ENCODE data around the gene IFNL4.

IFNL4 gene

DNA sequence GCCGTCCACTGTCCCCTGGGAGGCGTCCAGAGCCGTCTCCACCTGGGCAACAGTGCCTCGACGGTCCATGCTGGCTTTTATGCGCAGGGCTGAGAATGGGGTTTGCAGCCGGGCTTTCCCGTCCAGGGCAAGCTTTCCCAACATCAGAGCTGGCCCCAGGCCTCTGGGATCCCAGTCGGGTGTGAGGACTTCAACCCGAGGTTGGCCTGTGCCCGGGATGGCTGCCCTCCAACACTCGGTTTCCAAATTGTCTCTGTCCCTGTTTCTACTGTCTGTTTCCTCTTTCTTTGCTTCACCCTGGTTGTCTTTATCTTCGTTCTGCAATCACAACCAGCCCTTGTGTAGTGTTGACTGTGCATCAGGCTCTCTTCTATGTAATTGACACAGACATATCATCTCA, at the start of gene IFNL4:
Gene IFNL4, minus strand, starts transcription at position 51 of the 400 bp plus-strand sequence.
- H3K9ac ChIP-seq (ENCODE audit: low read depth in 1 of 2, low read length in 2 of 2), result no peak within 1 kb of the TSS

DNA sequence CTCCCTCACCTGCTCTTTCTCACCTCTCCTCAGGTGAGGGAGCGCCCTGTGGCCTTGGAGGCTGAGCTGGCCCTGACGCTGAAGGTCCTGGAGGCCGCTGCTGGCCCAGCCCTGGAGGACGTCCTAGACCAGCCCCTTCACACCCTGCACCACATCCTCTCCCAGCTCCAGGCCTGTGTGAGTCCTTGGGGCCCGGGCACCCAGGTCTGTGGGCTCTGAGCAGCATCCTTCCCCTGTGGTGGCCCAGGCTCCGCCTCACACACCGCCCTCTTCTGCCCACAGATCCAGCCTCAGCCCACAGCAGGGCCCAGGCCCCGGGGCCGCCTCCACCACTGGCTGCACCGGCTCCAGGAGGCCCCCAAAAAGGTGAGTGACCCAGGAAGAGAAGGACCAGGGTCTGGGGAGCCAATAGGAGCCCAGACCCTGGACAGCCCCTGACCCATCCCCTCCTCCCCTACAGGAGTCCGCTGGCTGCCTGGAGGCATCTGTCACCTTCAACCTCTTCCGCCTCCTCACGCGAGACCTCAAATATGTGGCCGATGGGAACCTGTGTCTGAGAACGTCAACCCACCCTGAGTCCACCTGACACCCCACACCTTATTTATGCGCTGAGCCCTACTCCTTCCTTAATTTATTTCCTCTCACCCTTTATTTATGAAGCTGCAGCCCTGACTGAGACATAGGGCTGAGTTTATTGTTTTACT, 49.4 kb upstream of the IFNL4 start:
- Histone ChIP-seq H3K27me3 (ENCODE audit: control insufficient read depth in 2 of 2, insufficient read depth in 2 of 2, low read length in 2 of 2) (peaks cover 0 to 2% of the 10 kb centered on the region in 2 donors), H3K4me1 (ENCODE audit: control insufficient read depth in 2 of 2, insufficient read depth in 2 of 2, low read length in 2 of 2) (no peaks in the 10 kb centered on the region), H3K36me3 (ENCODE audit: control insufficient read depth in 2 of 2, insufficient read depth in 2 of 2, low read length in 2 of 2) (no peaks in the 10 kb centered on the region), H3K27ac (ENCODE audit: low read depth in 2 of 2, low read length in 2 of 2) (no peak overlapping the region), H3K4me3 (ENCODE audit: low read length in 2 of 2) (no peak overlapping the region), H3K9ac (ENCODE audit: low read depth in 1 of 2, low read length in 2 of 2) (no peak overlapping the region), H3K9me3 (ENCODE audit: control insufficient read depth in 2 of 2, low read length in 2 of 2) (no peaks in the 10 kb centered on the region)

More for the DNA sequence above, at the start of gene IFNL4:
- H3K36me3 ChIP-seq (ENCODE audit: control insufficient read depth in 2 of 2, insufficient read depth in 2 of 2, low read length in 2 of 2), result no peaks in the 10 kb centered on the region
- no peaks in the 10 kb centered on the region for H3K9me3 ChIP-seq (ENCODE audit: control insufficient read depth in 2 of 2, low read length in 2 of 2)
- H3K27ac ChIP-seq (ENCODE audit: low read depth in 2 of 2, low read length in 2 of 2), result no peak within 1 kb of the TSS
- peaks cover 6 to 17% of the 10 kb centered on the region in 2 donors for H3K27me3 ChIP-seq (ENCODE audit: control insufficient read depth in 2 of 2, insufficient read depth in 2 of 2, low read length in 2 of 2)
- H3K4me3 ChIP-seq (ENCODE audit: low read length in 2 of 2), result no peak within 1 kb of the TSS
- H3K4me1 ChIP-seq (ENCODE audit: control insufficient read depth in 2 of 2, insufficient read depth in 2 of 2, low read length in 2 of 2), result no peaks in the 10 kb centered on the region

GRCh38 chr19:39296906-39297305, 48.2 kb upstream of the IFNL4 start:
- Histone ChIP-seq H3K36me3 (ENCODE audit: control insufficient read depth in 2 of 2, insufficient read depth in 2 of 2, low read length in 2 of 2) (no peaks in the 10 kb centered on the region), H3K4me3 (ENCODE audit: low read length in 2 of 2) (no peak overlapping the region), H3K9me3 (ENCODE audit: control insufficient read depth in 2 of 2, low read length in 2 of 2) (no peaks in the 10 kb centered on the region), H3K27ac (ENCODE audit: low read depth in 2 of 2, low read length in 2 of 2) (no peak overlapping the region), H3K4me1 (ENCODE audit: control insufficient read depth in 2 of 2, insufficient read depth in 2 of 2, low read length in 2 of 2) (no peaks in the 10 kb centered on the region), H3K27me3 (ENCODE audit: control insufficient read depth in 2 of 2, insufficient read depth in 2 of 2, low read length in 2 of 2) (peaks cover 0 to 2% of the 10 kb centered on the region in 2 donors), H3K9ac (ENCODE audit: low read depth in 1 of 2, low read length in 2 of 2) (no peak overlapping the region)

DNA sequence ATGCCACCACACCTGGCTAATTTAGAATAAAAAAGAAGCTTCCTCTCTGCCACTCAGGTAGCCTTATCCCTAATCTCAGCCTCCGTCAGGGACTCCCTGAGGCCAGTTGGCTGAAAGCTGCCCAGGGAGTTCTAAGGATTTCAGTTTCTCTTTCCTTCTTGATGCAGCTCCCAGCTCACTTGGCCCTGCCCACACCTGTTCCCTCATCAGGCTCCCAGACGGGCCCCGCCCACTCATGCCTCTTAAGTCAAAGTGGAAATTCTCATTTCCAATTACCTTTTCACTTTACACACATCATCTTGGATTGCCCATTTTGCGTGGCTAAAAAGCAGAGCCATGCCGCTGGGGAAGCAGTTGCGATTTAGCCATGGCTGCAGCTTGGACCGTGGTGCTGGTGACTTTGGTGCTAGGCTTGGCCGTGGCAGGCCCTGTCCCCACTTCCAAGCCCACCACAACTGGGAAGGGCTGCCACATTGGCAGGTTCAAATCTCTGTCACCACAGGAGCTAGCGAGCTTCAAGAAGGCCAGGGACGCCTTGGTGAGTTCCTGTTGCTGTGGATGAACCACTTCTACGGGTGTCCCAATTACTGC, 47.5 kb upstream of the IFNL4 start, which contains the start of gene IFNL1:
Gene IFNL1, plus strand, starts transcription at position 353 of the 591 bp plus-strand sequence. Its CDS starts 15 bp downstream, at position 368.
- Histone ChIP-seq H3K9me3 (ENCODE audit: control insufficient read depth in 2 of 2, low read length in 2 of 2) (no peaks in the 10 kb centered on the region), H3K36me3 (ENCODE audit: control insufficient read depth in 2 of 2, insufficient read depth in 2 of 2, low read length in 2 of 2) (no peaks in the 10 kb centered on the region), H3K27me3 (ENCODE audit: control insufficient read depth in 2 of 2, insufficient read depth in 2 of 2, low read length in 2 of 2) (peaks cover 0 to 2% of the 10 kb centered on the region in 2 donors), H3K9ac (ENCODE audit: low read depth in 1 of 2, low read length in 2 of 2) (no peak within 1 kb of the TSS), H3K4me1 (ENCODE audit: control insufficient read depth in 2 of 2, insufficient read depth in 2 of 2, low read length in 2 of 2) (no peaks in the 10 kb centered on the region), H3K27ac (ENCODE audit: low read depth in 2 of 2, low read length in 2 of 2) (no peak within 1 kb of the TSS), H3K4me3 (ENCODE audit: low read length in 2 of 2) (no peak within 1 kb of the TSS)

DNA sequence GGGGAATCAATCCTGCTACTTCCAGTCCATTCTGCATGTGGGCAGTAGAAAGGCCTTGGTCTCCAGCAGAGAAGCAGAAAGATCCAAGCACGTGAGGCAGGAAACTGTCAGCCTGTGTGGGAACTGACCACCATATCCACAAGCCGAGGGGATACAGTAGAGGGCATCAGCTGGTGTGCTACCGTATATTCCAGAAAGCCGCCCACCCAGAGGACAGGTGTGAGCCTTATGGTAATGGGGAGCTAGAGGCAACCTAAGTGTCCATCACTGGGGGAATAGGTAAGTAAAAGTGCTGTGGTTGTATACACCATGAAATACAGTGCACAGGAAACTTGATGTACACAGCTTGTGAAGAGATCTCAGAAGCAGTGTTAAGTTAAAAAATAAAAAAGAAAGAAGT, 44.7 kb upstream of the IFNL4 start:
- Histone ChIP-seq H3K9ac (ENCODE audit: low read depth in 1 of 2, low read length in 2 of 2) (no peak overlapping the region), H3K4me1 (ENCODE audit: control insufficient read depth in 2 of 2, insufficient read depth in 2 of 2, low read length in 2 of 2) (no peaks in the 10 kb centered on the region), H3K36me3 (ENCODE audit: control insufficient read depth in 2 of 2, insufficient read depth in 2 of 2, low read length in 2 of 2) (no peaks in the 10 kb centered on the region), H3K27ac (ENCODE audit: low read depth in 2 of 2, low read length in 2 of 2) (no peak overlapping the region), H3K9me3 (ENCODE audit: control insufficient read depth in 2 of 2, low read length in 2 of 2) (no peaks in the 10 kb centered on the region), H3K27me3 (ENCODE audit: control insufficient read depth in 2 of 2, insufficient read depth in 2 of 2, low read length in 2 of 2) (peaks cover 0 to 2% of the 10 kb centered on the region in 2 donors), H3K4me3 (ENCODE audit: low read length in 2 of 2) (no peak overlapping the region)

DNA sequence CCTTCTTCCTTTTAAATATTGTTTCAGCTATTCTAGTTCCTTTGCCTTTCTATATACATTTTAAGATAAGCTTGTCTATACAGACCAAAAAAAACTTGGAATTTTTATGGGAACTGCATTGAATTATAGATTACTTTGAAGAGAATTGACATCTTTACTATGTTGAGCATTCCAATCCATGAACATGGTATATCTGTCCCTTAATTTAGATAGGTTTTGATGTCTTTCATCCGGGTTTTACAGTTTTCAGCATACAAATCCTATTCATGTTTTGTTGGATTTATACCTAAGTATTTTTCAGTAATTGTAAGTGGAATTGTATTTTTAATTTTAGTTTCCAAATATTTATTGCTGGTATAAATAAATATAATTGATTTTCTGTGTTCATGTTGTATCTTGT, 35.4 kb upstream of the IFNL4 start:
- Histone ChIP-seq H3K4me1 (ENCODE audit: control insufficient read depth in 2 of 2, insufficient read depth in 2 of 2, low read length in 2 of 2) (no peaks in the 10 kb centered on the region), H3K27me3 (ENCODE audit: control insufficient read depth in 2 of 2, insufficient read depth in 2 of 2, low read length in 2 of 2) (no peaks in the 10 kb centered on the region), H3K9me3 (ENCODE audit: control insufficient read depth in 2 of 2, low read length in 2 of 2) (peaks cover 0 to 3% of the 10 kb centered on the region in 2 donors), H3K9ac (ENCODE audit: low read depth in 1 of 2, low read length in 2 of 2) (no peak overlapping the region), H3K27ac (ENCODE audit: low read depth in 2 of 2, low read length in 2 of 2) (no peak overlapping the region), H3K36me3 (ENCODE audit: control insufficient read depth in 2 of 2, insufficient read depth in 2 of 2, low read length in 2 of 2) (no peaks in the 10 kb centered on the region), H3K4me3 (ENCODE audit: low read length in 2 of 2) (no peak overlapping the region)

DNA sequence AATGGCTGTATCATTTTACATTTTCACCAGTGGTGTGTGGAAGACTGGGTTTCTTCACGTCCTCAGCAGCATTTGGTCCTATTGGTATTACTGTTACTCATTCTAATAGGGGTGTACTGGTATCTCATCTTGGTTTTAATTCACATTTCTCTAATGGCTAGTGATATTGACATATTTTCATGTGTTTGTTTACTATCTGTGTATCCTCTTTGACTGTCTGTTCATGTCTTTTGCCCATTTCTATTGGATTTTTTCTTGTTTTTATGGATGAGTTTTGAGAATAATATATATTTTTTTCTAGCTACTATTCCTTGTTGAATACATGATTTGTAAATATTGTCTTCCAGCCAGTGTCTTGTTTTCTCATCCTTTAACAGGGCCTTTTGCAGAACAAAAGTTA, 33.4 kb upstream of the IFNL4 start:
- H3K36me3 ChIP-seq (ENCODE audit: control insufficient read depth in 2 of 2, insufficient read depth in 2 of 2, low read length in 2 of 2), result no peaks in the 10 kb centered on the region
- H3K9me3 ChIP-seq (ENCODE audit: control insufficient read depth in 2 of 2, low read length in 2 of 2), result peaks cover 0 to 3% of the 10 kb centered on the region in 2 donors
- no peak overlapping the region for H3K9ac ChIP-seq (ENCODE audit: low read depth in 1 of 2, low read length in 2 of 2)
- no peak overlapping the region for H3K4me3 ChIP-seq (ENCODE audit: low read length in 2 of 2)
- H3K27me3 ChIP-seq (ENCODE audit: control insufficient read depth in 2 of 2, insufficient read depth in 2 of 2, low read length in 2 of 2), result no peaks in the 10 kb centered on the region
- H3K4me1 ChIP-seq (ENCODE audit: control insufficient read depth in 2 of 2, insufficient read depth in 2 of 2, low read length in 2 of 2), result no peaks in the 10 kb centered on the region
- H3K27ac ChIP-seq (ENCODE audit: low read depth in 2 of 2, low read length in 2 of 2), result no peak overlapping the region

- no peak overlapping the region for H3K27ac ChIP-seq (ENCODE audit: low read depth in 2 of 2, low read length in 2 of 2)
- no peaks in the 10 kb centered on the region for H3K27me3 ChIP-seq (ENCODE audit: control insufficient read depth in 2 of 2, insufficient read depth in 2 of 2, low read length in 2 of 2)
- no peak overlapping the region for H3K4me3 ChIP-seq (ENCODE audit: low read length in 2 of 2)
- H3K9ac ChIP-seq (ENCODE audit: low read depth in 1 of 2, low read length in 2 of 2), result no peak overlapping the region
- H3K9me3 ChIP-seq (ENCODE audit: control insufficient read depth in 2 of 2, low read length in 2 of 2), result peaks cover 0 to 3% of the 10 kb centered on the region in 2 donors
- H3K36me3 ChIP-seq (ENCODE audit: control insufficient read depth in 2 of 2, insufficient read depth in 2 of 2, low read length in 2 of 2), result no peaks in the 10 kb centered on the region
- no peaks in the 10 kb centered on the region for H3K4me1 ChIP-seq (ENCODE audit: control insufficient read depth in 2 of 2, insufficient read depth in 2 of 2, low read length in 2 of 2)
Measured at GRCh38 chr19:39277598-39277997, 28.9 kb upstream of the IFNL4 start.

DNA sequence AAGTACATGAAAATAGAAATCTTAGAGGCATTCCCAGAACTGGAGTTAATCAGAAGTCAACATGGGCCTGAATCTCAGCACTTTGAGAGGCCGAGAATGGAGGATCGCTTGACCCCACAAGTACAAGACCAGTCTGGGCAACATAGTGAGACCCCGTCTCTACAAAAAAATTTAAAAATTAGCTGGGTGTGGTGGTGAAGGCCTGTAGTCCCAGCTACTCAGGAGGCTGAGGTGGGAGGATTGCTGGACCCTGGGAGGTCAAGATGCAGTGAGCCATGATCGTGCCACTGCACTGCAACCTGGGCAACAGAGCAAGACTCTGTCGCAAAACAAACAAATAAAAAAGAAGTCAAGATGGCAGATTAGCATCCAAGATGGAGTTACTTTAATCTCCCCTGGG, 28.1 kb upstream of the IFNL4 start:
- H3K27ac ChIP-seq (ENCODE audit: low read depth in 2 of 2, low read length in 2 of 2), result no peak overlapping the region
- no peaks in the 10 kb centered on the region for H3K27me3 ChIP-seq (ENCODE audit: control insufficient read depth in 2 of 2, insufficient read depth in 2 of 2, low read length in 2 of 2)
- peaks cover 0 to under 1% of the 10 kb centered on the region in 2 donors for H3K9me3 ChIP-seq (ENCODE audit: control insufficient read depth in 2 of 2, low read length in 2 of 2)
- H3K4me1 ChIP-seq (ENCODE audit: control insufficient read depth in 2 of 2, insufficient read depth in 2 of 2, low read length in 2 of 2), result no peaks in the 10 kb centered on the region
- H3K4me3 ChIP-seq (ENCODE audit: low read length in 2 of 2), result no peak overlapping the region
- H3K9ac ChIP-seq (ENCODE audit: low read depth in 1 of 2, low read length in 2 of 2), result no peak overlapping the region
- H3K36me3 ChIP-seq (ENCODE audit: control insufficient read depth in 2 of 2, insufficient read depth in 2 of 2, low read length in 2 of 2), result no peaks in the 10 kb centered on the region

DNA sequence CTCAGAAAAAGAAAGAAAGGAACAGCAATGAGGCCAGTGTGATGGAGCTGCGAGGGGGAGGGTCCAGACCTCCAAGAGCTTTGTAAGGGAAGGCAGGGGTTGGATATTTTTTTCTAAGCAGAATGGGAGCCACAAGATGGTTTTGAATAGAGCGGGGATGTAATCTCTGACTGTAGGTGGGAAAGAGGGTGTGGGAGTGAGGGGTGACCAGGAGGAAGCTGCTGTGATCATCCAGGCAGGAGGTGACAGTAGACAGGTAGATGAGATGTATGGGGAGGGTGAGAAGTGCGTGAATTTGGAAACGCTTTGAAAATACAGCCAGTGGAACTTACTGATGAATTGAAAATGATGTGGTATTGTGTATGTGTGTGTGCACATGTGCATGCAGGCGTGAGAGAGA, 26.9 kb upstream of the IFNL4 start:
- no peak overlapping the region for H3K9ac ChIP-seq (ENCODE audit: low read depth in 1 of 2, low read length in 2 of 2)
- H3K36me3 ChIP-seq (ENCODE audit: control insufficient read depth in 2 of 2, insufficient read depth in 2 of 2, low read length in 2 of 2), result no peaks in the 10 kb centered on the region
- H3K4me1 ChIP-seq (ENCODE audit: control insufficient read depth in 2 of 2, insufficient read depth in 2 of 2, low read length in 2 of 2), result no peaks in the 10 kb centered on the region
- no peak overlapping the region for H3K4me3 ChIP-seq (ENCODE audit: low read length in 2 of 2)
- no peaks in the 10 kb centered on the region for H3K9me3 ChIP-seq (ENCODE audit: control insufficient read depth in 2 of 2, low read length in 2 of 2)
- no peaks in the 10 kb centered on the region for H3K27me3 ChIP-seq (ENCODE audit: control insufficient read depth in 2 of 2, insufficient read depth in 2 of 2, low read length in 2 of 2)
- no peak overlapping the region for H3K27ac ChIP-seq (ENCODE audit: low read depth in 2 of 2, low read length in 2 of 2)
